Adipose tissue (tissue), 3 donors: ENCODE measurements around the gene FILIP1. TPM values are rescaled to one million over a fixed set of nuclear protein-coding genes. Genes with fewer than 3 reads are reported as not detected.
A peak's percentile ranks its signal among the peaks of the same experiment; 100 is the strongest.

Experiments used
- H3K27ac ChIP-seq: one replicate; pipeline ENCODE4 v1.5.1; 2013; ENCODE audit warnings: low read depth, low read length
- WGBS, 3 donors: extraction: QIAGEN DNeasy Blood & Tissue Kit; methylation state at CpG; one replicate each; pipeline ENCODE4 v1.1.7; 2013; 5-methylcytosine and 5-hydroxymethylcytosine counted together
- polyA plus RNA-seq, 3 donors: library from polyadenylated mRNA; stranded (reverse); fragments of 200-250 nt; gene quantifications; one replicate each; pipeline ENCODE4 v1.2.3, GENCODE V29; 2013
- donor health status: healthy with polysubstance abuse.
- donor health status: Bipolar disorder and iron deficiency.
- donor health status: healthy.

FILIP1 gene
- polyA plus RNA-seq, 3 donors, result 0.81 to 7.1 (median 3.1) TPM

- H3K27ac ChIP-seq, result no peak overlapping the region
- WGBS, 3 donors, result 75 to 94% (median 89%) methylated on average over 2 of the region's 2 CpGs
Measured at GRCh38 chr6:75292555-75292954, 201.0 kb downstream of the FILIP1 start.

- WGBS, 3 donors, result 48 to 91% (median 79%) methylated on average over 1 of the region's 1 CpG
- H3K27ac ChIP-seq, result no peak overlapping the region
Measured at GRCh38 chr6:75291744-75292143, 201.9 kb downstream of the FILIP1 start.

GRCh38 chr6:75291331-75291730 lies 202.3 kb downstream of the FILIP1 start:
- WGBS, 3 donors, result 48 to 65% (median 63%) methylated on average over 2 of the region's 2 CpGs
- no peak overlapping the region for H3K27ac ChIP-seq

DNA sequence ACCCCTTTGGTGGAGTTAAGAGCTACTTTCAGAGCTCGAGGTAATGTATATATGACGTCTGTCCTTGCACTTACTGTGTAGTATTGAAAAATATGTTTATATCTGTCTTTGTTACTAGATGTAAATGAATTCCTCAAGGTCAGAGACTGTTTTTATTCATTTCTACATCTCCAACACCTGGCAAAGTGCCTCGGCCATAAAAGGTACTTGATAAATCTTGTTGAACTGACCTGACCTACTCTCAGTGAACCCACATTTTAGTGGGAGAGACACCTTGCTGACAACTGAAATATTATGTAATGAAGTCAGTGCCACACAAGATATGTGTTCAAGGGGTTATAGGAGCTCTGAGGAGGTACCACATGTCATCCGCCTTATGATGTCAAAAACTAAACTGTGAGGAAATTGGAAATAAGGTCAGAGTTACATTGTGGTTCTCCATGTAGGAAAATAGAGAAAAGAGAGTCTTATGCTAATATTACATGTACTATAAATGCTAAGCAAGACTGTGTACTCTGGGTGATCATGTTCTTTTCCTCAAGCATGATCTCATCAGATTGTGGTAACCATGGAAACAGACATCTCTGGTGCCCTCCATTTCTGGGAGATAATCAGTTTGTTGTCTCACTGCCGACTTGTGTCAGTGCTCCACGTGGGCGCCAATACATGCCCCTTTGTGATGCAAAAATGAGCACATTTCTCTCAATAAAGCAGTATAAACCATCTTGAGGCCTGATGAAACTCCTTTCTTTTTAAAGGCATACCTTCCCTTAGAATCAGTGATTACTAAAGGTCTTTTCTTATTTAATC lies 203.3 kb downstream of the FILIP1 start:
- H3K27ac ChIP-seq, result no peak overlapping the region
- WGBS, 3 donors, result 51 to 75% (median 72%) methylated on average over 7 of the region's 7 CpGs

DNA sequence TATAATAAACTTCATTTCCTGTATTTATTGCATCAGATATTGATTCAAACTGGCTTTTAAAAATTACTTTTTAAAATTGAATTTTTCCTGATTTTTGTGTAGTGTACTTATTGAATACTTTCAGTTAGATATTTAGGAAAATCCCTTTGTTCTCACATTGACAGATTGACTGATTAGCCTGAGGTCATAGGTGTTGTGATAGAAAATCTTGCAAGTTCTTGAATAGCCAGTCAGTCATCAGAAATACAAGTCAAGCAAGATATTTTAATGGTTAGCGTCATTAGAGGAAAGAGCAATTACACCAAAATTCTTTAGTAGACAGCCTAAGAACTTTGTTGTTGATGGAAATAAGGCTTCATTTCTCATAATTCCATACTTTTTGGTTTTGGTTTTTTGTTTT lies 205.6 kb downstream of the FILIP1 start:
- WGBS, 3 donors, result 71 to 95% (median 92%) methylated on average over 1 of the region's 1 CpG
- no peak overlapping the region for H3K27ac ChIP-seq

- no peak overlapping the region for H3K27ac ChIP-seq
- WGBS, 3 donors, result 61 to 87% (median 64%) methylated on average over 1 of the region's 1 CpG
Measured at GRCh38 chr6:75287424-75287823, 206.2 kb downstream of the FILIP1 start.

GRCh38 chr6:75286955-75287354 lies 206.6 kb downstream of the FILIP1 start:
- 91 to 93% (median 92%) methylated on average over 2 of the region's 2 CpGs for WGBS, 3 donors

GRCh38 chr6:75285283-75285639 lies 208.3 kb downstream of the FILIP1 start:
- WGBS, 3 donors, result 0 to 2% (median 2%) methylated on average over 6 of the region's 6 CpGs

More at GRCh38 chr6:75286955-75287354, 206.6 kb downstream of the FILIP1 start:
- H3K27ac ChIP-seq, result no peak overlapping the region

GRCh38 chr6:75284632-75285282 lies 208.8 kb downstream of the FILIP1 start, which contains the start of gene TMEM30A:
Gene TMEM30A (minus strand): TSS chr6:75284792. CDS start chr6:75284638, 154 bp downstream.
- WGBS, 3 donors, result 0% methylated on average over 55 of the region's 55 CpGs
- H3K27ac ChIP-seq, result peak within 1 kb of the TSS; percentile 49

More at GRCh38 chr6:75285283-75285639, 208.3 kb downstream of the FILIP1 start:
- no peak overlapping the region for H3K27ac ChIP-seq

- 0% methylated on average over 34 to 36 of the region's 36 CpGs for WGBS, 3 donors
Measured at GRCh38 chr6:75283907-75284631, 209.5 kb downstream of the FILIP1 start.

DNA sequence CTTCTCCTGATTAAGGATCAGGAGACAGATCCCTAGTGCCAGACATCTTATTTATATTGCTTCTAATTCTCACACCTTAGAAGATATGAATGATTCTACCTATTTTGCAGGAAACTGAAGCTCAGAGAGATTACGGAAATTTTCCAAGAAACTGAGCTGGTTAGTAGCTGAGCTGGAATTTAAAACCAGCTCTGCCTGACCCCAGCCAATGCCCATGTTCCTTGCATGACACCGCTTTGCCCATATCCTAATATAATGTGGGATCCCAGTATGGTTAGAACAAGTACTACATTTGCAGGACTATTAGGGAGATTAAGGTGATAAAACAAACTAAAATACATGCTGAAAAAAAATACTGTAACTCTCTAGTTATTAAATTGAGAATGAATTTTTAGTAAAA lies 210.9 kb downstream of the FILIP1 start:
- H3K27ac ChIP-seq, result no peak overlapping the region
- WGBS, 3 donors, result 42 to 76% (median 68%) methylated on average over 2 of the region's 2 CpGs

More at GRCh38 chr6:75283907-75284631, 209.5 kb downstream of the FILIP1 start:
- H3K27ac ChIP-seq, result peak overlapping the region; percentile 49

- no peak overlapping the region for H3K27ac ChIP-seq
Measured at GRCh38 chr6:75281653-75282052, 211.9 kb downstream of the FILIP1 start.

- WGBS, 3 donors, result 35 to 89% (median 76%) methylated on average over 4 of the region's 4 CpGs
- H3K27ac ChIP-seq, result no peak overlapping the region
Measured at GRCh38 chr6:75280131-75280855, 213.3 kb downstream of the FILIP1 start.

DNA sequence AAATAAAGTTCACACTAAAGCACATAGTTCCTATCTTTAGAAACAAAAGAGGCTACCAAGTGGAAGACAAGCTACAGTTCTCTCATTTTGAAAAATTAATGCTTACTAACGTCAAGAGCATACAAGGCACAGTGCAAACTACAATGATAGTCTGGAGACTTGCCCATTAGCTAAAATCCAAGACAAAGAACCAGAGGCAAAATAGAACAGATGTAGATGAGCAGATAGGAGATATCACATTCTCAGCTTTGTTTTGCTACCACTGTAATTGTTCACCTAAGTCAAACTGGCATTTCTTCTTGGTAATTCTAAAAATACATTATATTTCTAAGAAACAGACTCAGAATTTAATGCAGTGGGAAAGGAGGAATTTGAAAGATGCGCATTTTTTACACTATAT lies 214.2 kb downstream of the FILIP1 start:
- no peak overlapping the region for H3K27ac ChIP-seq
- WGBS, 3 donors, result 54 to 74% (median 69%) methylated on average over 2 of the region's 2 CpGs

DNA sequence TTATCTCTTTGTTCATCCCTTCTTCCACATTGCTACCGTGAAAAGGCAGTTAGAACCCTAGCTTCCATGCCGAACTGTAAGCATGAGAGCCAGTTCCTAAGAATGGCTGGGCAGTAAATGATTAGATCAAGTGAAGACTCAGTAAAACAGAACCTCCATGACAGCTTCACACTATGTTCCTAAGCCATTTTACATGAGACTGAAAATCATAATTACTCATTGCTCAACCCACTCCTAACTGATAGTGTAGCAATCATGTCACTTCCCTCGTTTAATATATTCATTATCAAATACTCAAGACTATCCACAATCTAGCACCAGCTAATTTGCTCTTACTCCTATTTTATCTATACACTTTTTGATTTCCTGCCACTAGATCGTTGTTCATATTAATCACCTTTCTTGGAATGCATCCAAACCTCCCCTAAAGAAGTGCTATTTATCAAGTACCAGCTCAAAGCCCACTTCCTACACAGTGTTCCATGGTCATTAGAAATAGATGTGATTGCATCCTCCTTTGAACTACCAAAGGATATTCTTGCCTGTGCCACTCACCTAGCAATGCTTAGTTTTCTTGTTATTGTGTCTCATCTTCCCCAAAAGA lies 215.0 kb downstream of the FILIP1 start:
- no peak overlapping the region for H3K27ac ChIP-seq
- 36 to 55% (median 45%) methylated on average over 4 of the region's 4 CpGs for whole genome bisulfite sequencing, 3 donors

GRCh38 chr6:75275067-75275466 lies 218.5 kb downstream of the FILIP1 start:
- H3K27ac ChIP-seq, result no peak overlapping the region

GRCh38 chr6:75273009-75273408 lies 220.6 kb downstream of the FILIP1 start:
- no peak overlapping the region for H3K27ac ChIP-seq
- WGBS, 3 donors, result 58 to 72% (median 64%) methylated on average over 4 of the region's 4 CpGs

GRCh38 chr6:75272145-75272840 lies 221.3 kb downstream of the FILIP1 start:
- WGBS, 3 donors, result 68 to 90% (median 75%) methylated on average over 5 of the region's 5 CpGs
- no peak overlapping the region for H3K27ac ChIP-seq
